Body of pancreas (tissue), 4 donors: ENCODE data around the gene PGRMC1.

Experiments
- POLR2A ChIP-seq, 3 donors: fragments of 450-650 bp; IDR thresholded peaks; one replicate each; pipeline ENCODE4 v1.6.1; 2016; ENCODE audit warnings: antibody characterized with exemption in 3 of 3, mild to moderate bottlenecking in 2 of 3
- TF ChIP-seq, protein P1 (sequence below), 7 experiments: fragments of 450-650 bp in 4 of 7; fragments of 200-600 bp in 3 of 7; sonication (generic) in 3 of 7; IDR thresholded peaks; one replicate each; pipeline ENCODE4 v1.5.1; 2016 to 2019; ENCODE audit warnings: antibody characterized with exemption in 7 of 7

DNA sequence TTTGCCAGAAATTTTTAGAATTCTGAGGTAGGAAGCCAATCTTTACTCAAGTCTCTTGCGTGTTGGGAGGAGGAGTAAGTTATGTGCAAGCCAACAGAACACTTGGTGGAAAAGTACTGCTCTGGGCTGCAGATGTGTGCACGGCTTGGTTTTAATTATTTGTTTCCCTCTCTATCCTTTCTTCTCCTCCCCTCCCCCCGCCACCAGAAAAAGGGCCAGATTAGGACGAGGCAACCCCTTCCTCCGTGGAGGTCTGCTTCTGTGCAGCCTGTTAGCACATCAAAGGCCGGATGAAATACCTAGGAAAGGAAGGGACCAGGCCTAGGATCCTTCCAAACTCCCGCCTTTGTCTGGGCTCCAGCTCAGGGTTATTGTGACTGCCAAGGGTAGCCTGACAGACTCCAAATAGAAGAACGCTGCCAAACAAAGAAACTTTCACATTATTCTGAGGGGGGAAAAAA is 1.0 kb upstream of the PGRMC1 start:
- TF ChIP-seq, protein P1, sequence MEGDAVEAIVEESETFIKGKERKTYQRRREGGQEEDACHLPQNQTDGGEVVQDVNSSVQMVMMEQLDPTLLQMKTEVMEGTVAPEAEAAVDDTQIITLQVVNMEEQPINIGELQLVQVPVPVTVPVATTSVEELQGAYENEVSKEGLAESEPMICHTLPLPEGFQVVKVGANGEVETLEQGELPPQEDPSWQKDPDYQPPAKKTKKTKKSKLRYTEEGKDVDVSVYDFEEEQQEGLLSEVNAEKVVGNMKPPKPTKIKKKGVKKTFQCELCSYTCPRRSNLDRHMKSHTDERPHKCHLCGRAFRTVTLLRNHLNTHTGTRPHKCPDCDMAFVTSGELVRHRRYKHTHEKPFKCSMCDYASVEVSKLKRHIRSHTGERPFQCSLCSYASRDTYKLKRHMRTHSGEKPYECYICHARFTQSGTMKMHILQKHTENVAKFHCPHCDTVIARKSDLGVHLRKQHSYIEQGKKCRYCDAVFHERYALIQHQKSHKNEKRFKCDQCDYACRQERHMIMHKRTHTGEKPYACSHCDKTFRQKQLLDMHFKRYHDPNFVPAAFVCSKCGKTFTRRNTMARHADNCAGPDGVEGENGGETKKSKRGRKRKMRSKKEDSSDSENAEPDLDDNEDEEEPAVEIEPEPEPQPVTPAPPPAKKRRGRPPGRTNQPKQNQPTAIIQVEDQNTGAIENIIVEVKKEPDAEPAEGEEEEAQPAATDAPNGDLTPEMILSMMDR (IDR thresholded peaks at IDR 0.05) = no peak
- no peak for TF ChIP-seq POLR2A (IDR thresholded peaks at IDR 0.05)
